ENCODE results near the gene SCIMP. TPM values are rescaled to one million over a fixed set of nuclear protein-coding genes. Genes with fewer than 3 reads are reported as not detected.

The SCIMP gene
- not detected in 2 replicates for total RNA-seq
- long read RNA-seq, result 0 reads

- no peak within 1 kb of the TSS for H3K27ac Mint-ChIP-seq (ENCODE audit: unreplicated experiment)
These were observed at the start of gene SCIMP for GRCh38 chr17:5234645-5235576. Gene SCIMP, minus strand, starts transcription at chr17:5234860. Its CDS starts 105 bp downstream, at chr17:5234755.

DNA sequence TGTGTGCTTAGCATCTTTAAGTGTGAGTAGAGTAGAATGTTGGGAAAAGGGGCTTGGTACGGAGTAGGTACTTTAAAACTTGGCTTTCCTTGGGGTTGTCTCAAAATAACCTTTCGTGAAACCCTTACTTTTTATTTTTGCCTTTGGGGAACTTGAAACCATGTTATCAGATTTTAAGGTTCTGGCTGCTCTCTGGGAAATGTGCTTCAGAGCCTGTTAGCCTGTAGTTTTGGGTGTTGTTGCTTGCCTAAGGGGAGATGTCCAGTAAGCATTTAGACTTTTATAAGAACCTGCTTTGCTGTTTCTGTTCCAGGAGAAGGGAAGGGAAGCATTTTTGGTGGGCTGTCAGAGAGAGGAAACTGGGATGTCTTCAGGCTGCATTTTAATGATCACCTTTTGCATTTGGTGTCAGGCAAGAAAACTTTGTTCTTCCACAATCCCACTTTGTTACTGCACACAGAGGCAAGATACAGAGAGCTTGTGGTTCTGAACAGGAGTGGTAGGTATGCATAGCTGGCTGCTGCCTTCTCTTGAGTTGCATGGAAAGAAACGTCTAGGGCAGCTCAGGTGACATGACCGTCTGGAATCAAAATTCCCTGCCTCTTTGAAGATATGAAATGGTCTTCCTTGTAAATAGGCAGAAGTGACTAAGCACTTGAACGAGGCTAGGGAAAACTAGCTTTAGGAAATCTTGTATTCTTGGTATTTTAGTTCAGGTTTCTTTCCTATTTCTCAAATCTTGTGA is 49.1 kb upstream of the SCIMP start:
- Mint-ChIP-seq H3K4me1 (peaks cover 32% of the 10 kb centered on the region), H3K4me3 (peak overlapping the region; percentile 95), H3K27me3 (ENCODE audit: low read depth) (no peaks in the 10 kb centered on the region), H3K36me3 (ENCODE audit: low read depth) (no peaks in the 10 kb centered on the region), H3K9me3 (no peaks in the 10 kb centered on the region), H3K27ac (ENCODE audit: unreplicated experiment) (peak overlapping the region; percentile 1)
- no peak for DNase-seq (ENCODE audit: low read depth, low spot score)
- no peak for TF ChIP-seq CTCF (conservative IDR thresholded peaks at IDR 0.05)

More at GRCh38 chr17:5234645-5235576, at the start of gene SCIMP:
- Mint-ChIP-seq H3K9me3 (no peaks in the 10 kb centered on the region), H3K4me1 (no peaks in the 10 kb centered on the region), H3K4me3 (no peak within 1 kb of the TSS), H3K27me3 (ENCODE audit: low read depth) (no peaks in the 10 kb centered on the region), H3K36me3 (ENCODE audit: low read depth) (no peaks in the 10 kb centered on the region)
- DNase-seq (ENCODE audit: low read depth, low spot score), result no peak
- TF ChIP-seq CTCF (conservative IDR thresholded peaks at IDR 0.05), result no peak

DNA sequence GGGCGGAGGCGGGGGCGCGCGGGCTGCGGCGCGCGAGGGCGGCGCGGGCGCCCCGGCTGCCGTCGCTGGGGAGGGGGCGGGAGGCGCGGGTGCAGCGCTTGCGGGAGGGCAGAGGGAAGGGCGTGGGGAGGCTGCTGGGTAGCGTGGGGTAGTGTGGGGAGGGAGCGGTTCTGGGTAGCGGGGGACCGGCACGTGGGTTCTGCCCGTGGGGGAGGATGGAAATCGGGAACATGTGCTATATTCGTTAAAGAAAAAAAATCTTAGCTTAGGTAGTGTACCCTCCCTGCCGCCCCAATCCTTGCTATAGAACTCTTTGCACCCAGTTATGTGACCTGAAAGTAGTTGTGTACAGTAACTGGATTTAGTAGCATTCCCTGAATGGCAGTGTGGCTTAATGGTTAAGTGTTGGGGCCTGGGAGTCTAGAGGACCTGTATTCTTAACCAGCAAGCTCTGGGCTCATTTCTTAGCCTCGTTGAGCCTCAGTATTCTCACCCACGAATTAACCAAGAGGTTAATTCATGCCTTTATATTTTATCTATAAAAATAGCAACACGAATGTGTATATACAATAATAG is 48.1 kb upstream of the SCIMP start:
- no peaks in the 10 kb centered on the region for H3K9me3 Mint-ChIP-seq
- H3K27ac Mint-ChIP-seq (ENCODE audit: unreplicated experiment), result peak overlapping the region; percentile 83
- H3K4me1 Mint-ChIP-seq, result peaks cover 28% of the 10 kb centered on the region
- H3K27me3 Mint-ChIP-seq (ENCODE audit: low read depth), result no peaks in the 10 kb centered on the region
- no peak for TF ChIP-seq CTCF (conservative IDR thresholded peaks at IDR 0.05)
- no peaks in the 10 kb centered on the region for H3K36me3 Mint-ChIP-seq (ENCODE audit: low read depth)
- no peak for DNase-seq (ENCODE audit: low read depth, low spot score)
- H3K4me3 Mint-ChIP-seq, result peak overlapping the region; percentile 95

- Mint-ChIP-seq H3K27ac (ENCODE audit: unreplicated experiment) (peak within 1 kb of the TSS; percentile 83), H3K9me3 (no peaks in the 10 kb centered on the region), H3K36me3 (ENCODE audit: low read depth) (no peaks in the 10 kb centered on the region), H3K4me1 (peaks cover 28% of the 10 kb centered on the region), H3K27me3 (ENCODE audit: low read depth) (no peaks in the 10 kb centered on the region), H3K4me3 (peak within 1 kb of the TSS; percentile 95)
- peak; percentile 94 for DNase-seq (ENCODE audit: low read depth, low spot score)
- TF ChIP-seq CTCF (conservative IDR thresholded peaks at IDR 0.05), result peak; percentile 57
These were observed 47.4 kb upstream of the SCIMP start, which contains the start of gene RABEP1 for GRCh38 chr17:5281814-5282641. Gene RABEP1, plus strand, starts transcription at chr17:5282284. Its CDS starts 203 bp downstream, at chr17:5282487.

Measured in neural crest cell (in vitro differentiated cells).